ENCODE measurements around the gene APP. TPM values are rescaled to one million over a fixed set of nuclear protein-coding genes. Genes with fewer than 3 reads are reported as not detected.

The APP gene
- total RNA-seq, 1 experiment from 2014 or later: 224 TPM

DNA sequence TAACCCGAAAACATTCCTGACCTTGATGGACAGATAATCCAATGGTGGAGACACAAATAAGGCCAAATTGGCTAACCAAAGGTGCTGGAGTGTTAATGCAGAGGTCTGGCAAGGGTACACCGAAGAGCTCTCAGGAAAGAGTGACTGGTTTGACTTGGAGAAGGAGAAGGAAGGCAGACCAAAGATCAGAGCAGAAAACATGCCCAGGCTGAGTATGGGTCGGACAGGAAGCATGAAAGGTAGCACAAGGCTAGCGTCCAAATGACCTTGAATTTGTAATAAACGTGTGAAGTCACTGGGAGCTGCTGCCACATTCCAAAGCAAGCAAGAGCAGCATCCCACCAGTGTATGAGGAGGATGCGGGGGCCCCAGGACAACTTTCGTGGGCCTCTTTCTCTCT lies 45.7 kb downstream of the APP start:
- peaks cover 41% of the 10 kb centered on the region for H3K79me2 ChIP-seq (ENCODE audit: low read depth)
- H3K4me3 ChIP-seq: no peak overlapping the region
- H3K4me2 ChIP-seq: 0 out of 2 replicates have a peak overlapping the region, but pooled peaks have one; percentile 3
- BruUV-seq (replicated peaks): no TSS peak
- POLR2A ChIA-PET (ENCODE audit: unreplicated experiment): interaction anchor here (0.6 kb wide), 1 partner anchor 44 kb away, joined by 6 read pairs; no protein-coding TSS in a partner anchor
- H3K36me3 ChIP-seq (ENCODE audit: low read depth): no peaks in the 10 kb centered on the region
- no peaks in the 10 kb centered on the region for H4K20me1 ChIP-seq (ENCODE audit: insufficient read depth)
- no peaks in the 10 kb centered on the region for H3K27me3 ChIP-seq (ENCODE audit: insufficient read depth, low read depth)
- TF ChIP-seq, protein P1, sequence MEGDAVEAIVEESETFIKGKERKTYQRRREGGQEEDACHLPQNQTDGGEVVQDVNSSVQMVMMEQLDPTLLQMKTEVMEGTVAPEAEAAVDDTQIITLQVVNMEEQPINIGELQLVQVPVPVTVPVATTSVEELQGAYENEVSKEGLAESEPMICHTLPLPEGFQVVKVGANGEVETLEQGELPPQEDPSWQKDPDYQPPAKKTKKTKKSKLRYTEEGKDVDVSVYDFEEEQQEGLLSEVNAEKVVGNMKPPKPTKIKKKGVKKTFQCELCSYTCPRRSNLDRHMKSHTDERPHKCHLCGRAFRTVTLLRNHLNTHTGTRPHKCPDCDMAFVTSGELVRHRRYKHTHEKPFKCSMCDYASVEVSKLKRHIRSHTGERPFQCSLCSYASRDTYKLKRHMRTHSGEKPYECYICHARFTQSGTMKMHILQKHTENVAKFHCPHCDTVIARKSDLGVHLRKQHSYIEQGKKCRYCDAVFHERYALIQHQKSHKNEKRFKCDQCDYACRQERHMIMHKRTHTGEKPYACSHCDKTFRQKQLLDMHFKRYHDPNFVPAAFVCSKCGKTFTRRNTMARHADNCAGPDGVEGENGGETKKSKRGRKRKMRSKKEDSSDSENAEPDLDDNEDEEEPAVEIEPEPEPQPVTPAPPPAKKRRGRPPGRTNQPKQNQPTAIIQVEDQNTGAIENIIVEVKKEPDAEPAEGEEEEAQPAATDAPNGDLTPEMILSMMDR (conservative IDR thresholded peaks at IDR 0.05): no peak
- no peak for TF ChIP-seq EZH2 (IDR thresholded peaks at IDR 0.05; ENCODE audit: low read depth)
- no peaks in the 10 kb centered on the region for H3K9me3 ChIP-seq (ENCODE audit: insufficient read depth, low read depth)
- DNase-seq: no peak
- intact Hi-C loops (cut with micrococcal nuclease; ENCODE audit: unreplicated experiment): no loop called here
- no peaks in the 10 kb centered on the region for H3F3A ChIP-seq (ENCODE audit: insufficient read depth, low read depth)
- 0 out of 2 replicates have a peak, but pooled peaks cover 5% of the 10 kb centered on the region for H3K4me1 ChIP-seq (replicated peaks; ENCODE audit: insufficient read depth)
- H3K27ac ChIP-seq: 0 out of 2 replicates have a peak overlapping the region, but pooled peaks have one; percentile 14
- H3K9me2 ChIP-seq (ENCODE audit: insufficient read depth): no peaks in the 10 kb centered on the region
- CTCF ChIA-PET: no interaction called here
- H2AFZ ChIP-seq: no peak overlapping the region

DNA sequence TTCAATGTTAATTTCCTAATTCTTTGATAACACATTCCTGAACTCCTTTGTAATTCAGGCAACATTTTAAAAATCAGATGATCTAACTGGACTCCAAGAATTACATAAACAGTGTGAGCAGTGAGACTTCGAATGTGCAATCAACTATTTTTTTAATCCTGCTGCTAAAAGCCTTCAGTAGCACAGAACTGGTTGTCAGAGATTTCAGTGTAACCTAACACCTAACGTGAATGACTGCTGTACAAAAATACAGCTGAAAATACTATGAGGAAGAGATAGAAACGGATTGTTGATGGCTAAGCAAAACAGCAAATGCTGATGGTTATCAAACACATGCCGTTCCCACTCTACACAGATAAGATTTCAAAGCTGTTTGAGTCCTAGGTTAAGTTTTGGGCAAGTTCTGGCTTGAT lies 46.1 kb downstream of the APP start:
- Histone ChIP-seq H3K79me2 (ENCODE audit: low read depth) (peaks cover 41% of the 10 kb centered on the region), H3K9me3 (ENCODE audit: insufficient read depth, low read depth) (no peaks in the 10 kb centered on the region), H3K27ac (0 out of 2 replicates have a peak overlapping the region, but pooled peaks have one; percentile 14), H3K4me2 (0 out of 2 replicates have a peak overlapping the region, but pooled peaks have one; percentile 3), H3K27me3 (ENCODE audit: insufficient read depth, low read depth) (no peaks in the 10 kb centered on the region), H3F3A (ENCODE audit: insufficient read depth, low read depth) (no peaks in the 10 kb centered on the region), H4K20me1 (ENCODE audit: insufficient read depth) (no peaks in the 10 kb centered on the region), H3K9me2 (ENCODE audit: insufficient read depth) (no peaks in the 10 kb centered on the region), H3K4me3 (no peak overlapping the region), H3K36me3 (ENCODE audit: low read depth) (no peaks in the 10 kb centered on the region), H3K4me1 (replicated peaks; ENCODE audit: insufficient read depth) (0 out of 2 replicates have a peak, but pooled peaks cover 5% of the 10 kb centered on the region), H2AFZ (no peak overlapping the region)
- no TSS peak for BruUV-seq (replicated peaks)
- DNase-seq: peak; percentile 7 to 66
- ChIA-PET POLR2A (ENCODE audit: unreplicated experiment) (interaction anchor here (0.6 kb wide), 1 partner anchor 44 kb away, joined by 6 read pairs; no protein-coding TSS in a partner anchor), CTCF (no interaction called here)
- TF ChIP-seq EZH2 (IDR thresholded peaks at IDR 0.05; ENCODE audit: low read depth): no peak
- TF ChIP-seq, protein P1 (conservative IDR thresholded peaks at IDR 0.05): no peak
- intact Hi-C loops (cut with micrococcal nuclease; ENCODE audit: unreplicated experiment): no loop called here

DNA sequence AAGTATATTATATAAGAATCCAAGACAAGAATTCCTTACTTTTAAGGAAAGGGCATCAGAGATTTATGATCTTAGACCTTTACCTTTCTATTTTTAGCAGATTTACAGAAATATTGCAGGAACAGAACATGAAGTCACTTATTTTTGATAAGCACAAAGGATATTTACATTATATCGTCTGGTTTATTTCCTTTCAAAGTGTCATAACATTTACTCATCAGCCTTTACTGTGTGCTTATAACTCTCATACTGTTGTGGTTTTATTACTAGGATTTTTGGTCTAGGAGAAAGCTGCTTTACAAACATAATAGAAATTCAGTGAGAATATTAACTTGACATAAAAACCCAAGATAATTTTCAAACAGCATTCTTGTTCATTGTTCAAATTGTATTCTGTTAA lies 47.6 kb downstream of the APP start:
- Histone ChIP-seq H2AFZ (no peak overlapping the region), H3F3A (ENCODE audit: insufficient read depth, low read depth) (0 out of 2 replicates have a peak, but pooled peaks cover 2% of the 10 kb centered on the region), H3K27me3 (ENCODE audit: insufficient read depth, low read depth) (no peaks in the 10 kb centered on the region), H3K9me3 (ENCODE audit: insufficient read depth, low read depth) (no peaks in the 10 kb centered on the region), H3K79me2 (ENCODE audit: low read depth) (peaks cover 48% of the 10 kb centered on the region), H3K27ac (no peak overlapping the region), H3K9me2 (ENCODE audit: insufficient read depth) (no peaks in the 10 kb centered on the region), H4K20me1 (ENCODE audit: insufficient read depth) (no peaks in the 10 kb centered on the region), H3K4me3 (no peak overlapping the region), H3K4me2 (no peak overlapping the region), H3K4me1 (replicated peaks; ENCODE audit: insufficient read depth) (peaks cover 10% of the 10 kb centered on the region; the same call in 1 of the 2 replicates), H3K36me3 (ENCODE audit: low read depth) (no peaks in the 10 kb centered on the region)
- no peak for TF ChIP-seq EZH2 (IDR thresholded peaks at IDR 0.05; ENCODE audit: low read depth)
- TF ChIP-seq, protein P1 (conservative IDR thresholded peaks at IDR 0.05): no peak
- no TSS peak for BruUV-seq (replicated peaks)
- intact Hi-C loops (cut with micrococcal nuclease; ENCODE audit: unreplicated experiment): no loop called here
- POLR2A ChIA-PET (ENCODE audit: unreplicated experiment): no interaction called here
- no peak for DNase-seq
- CTCF ChIA-PET: no interaction called here

All from PC-9 (cell line).